Measurements from ENCODE around the gene RHBDL2.
"Not testable (repeated sequence)": the region's sequence is repeated elsewhere in the genome, so short reads cannot be mapped to it uniquely, and the experiment has no call there.

GRCh38 chr1:38979380-38979779 lies 37.8 kb upstream of the RHBDL2 start:
- not testable (repeated sequence) for TF ChIP-seq CTCF, POLR2A (IDR thresholded peaks at IDR 0.05)

Measured in lower leg skin (tissue), 3 donors.